H9 (cell line): ENCODE measurements around the gene KRTAP5-4. TPM values are rescaled to one million over a fixed set of nuclear protein-coding genes. Genes with fewer than 3 reads are reported as not detected.
A peak's percentile ranks its signal among the peaks of the same experiment; 100 is the strongest.

Experiments used
- DNase-seq: peaks from one replicate; pipeline ENCODE4 v3.0.0-alpha.2; 2017
- H2AFZ ChIP-seq: one replicate; pipeline ENCODE4 v1.6.1; 2013; ENCODE audit warnings: mild to moderate bottlenecking, low read length, control low read depth, moderate library complexity
- H2AK5ac ChIP-seq: 2 replicates; pipeline ENCODE4 v1.6.1; 2013; ENCODE audit warnings: low read length, control low read depth, mixed read lengths; ENCODE audit not compliant: insufficient read length
- H2BK120ac ChIP-seq: one replicate; pipeline ENCODE4 v1.6.1; 2013; ENCODE audit warnings: low read depth, mild to moderate bottlenecking, low read length, control low read depth, inconsistent platforms; ENCODE audit not compliant: poor library complexity, severe bottlenecking
- H2BK12ac ChIP-seq: 2 replicates; pipeline ENCODE4 v1.6.1; 2013; ENCODE audit warnings: low read length, control low read depth, mixed read lengths, low read depth; ENCODE audit not compliant: insufficient read length
- H2BK15ac ChIP-seq: 2 replicates; pipeline ENCODE4 v1.6.1; 2013; ENCODE audit warnings: low read depth, low read length, control low read depth
- H2BK20ac ChIP-seq: one replicate; pipeline ENCODE4 v1.6.1; 2013; ENCODE audit warnings: low read depth, mild to moderate bottlenecking, low read length, control low read depth, inconsistent platforms; ENCODE audit not compliant: poor library complexity, severe bottlenecking
- H2BK5ac ChIP-seq: 2 replicates; pipeline ENCODE4 v1.6.1; 2013; ENCODE audit warnings: low read length, control low read depth, mixed read lengths; ENCODE audit not compliant: insufficient read length
- H3K14ac ChIP-seq: 2 replicates; pipeline ENCODE4 v1.6.1; 2013; ENCODE audit warnings: low read length, control low read depth; ENCODE audit not compliant: insufficient read depth
- H3K18ac ChIP-seq: 2 replicates; pipeline ENCODE4 v1.6.1; 2013; ENCODE audit warnings: low read depth, mild to moderate bottlenecking, mixed read lengths, low read length, control low read depth; ENCODE audit not compliant: insufficient read length
- H3K23ac ChIP-seq: 2 replicates; pipeline ENCODE4 v1.6.1; 2013; ENCODE audit warnings: low read length, control low read depth, mixed read lengths, low read depth; ENCODE audit not compliant: insufficient read length
- H3K23me2 ChIP-seq: 2 replicates; pipeline ENCODE4 v1.6.1; 2013; ENCODE audit warnings: low read depth, mild to moderate bottlenecking, mixed read lengths, low read length, control low read depth; ENCODE audit not compliant: insufficient read length, poor library complexity, severe bottlenecking
- H3K27ac ChIP-seq: 2 replicates; pipeline ENCODE4 v1.5.1; 2013; ENCODE audit warnings: low read length, control low read depth, mixed read lengths, low read depth; ENCODE audit not compliant: insufficient read length
- H3K27me3 ChIP-seq: 2 replicates; pipeline ENCODE4 v1.6.1; 2013; ENCODE audit warnings: low read length, control low read depth, inconsistent platforms; ENCODE audit not compliant: insufficient read depth
- H3K4ac ChIP-seq: 2 replicates; pipeline ENCODE4 v1.6.1; 2013; ENCODE audit warnings: low read depth, mild to moderate bottlenecking, control low read depth, inconsistent platforms, low read length, moderate library complexity
- H3K4me1 ChIP-seq: 2 replicates; pipeline ENCODE4 v1.6.1; 2013; ENCODE audit warnings: low read length, control low read depth, inconsistent platforms; ENCODE audit not compliant: insufficient read depth
- H3K4me2 ChIP-seq: 2 replicates; pipeline ENCODE4 v1.6.1; 2013; ENCODE audit warnings: low read length, control low read depth, mixed read lengths; ENCODE audit not compliant: insufficient read length, insufficient read depth
- H3K56ac ChIP-seq: 2 replicates; pipeline ENCODE4 v1.6.1; 2013; ENCODE audit warnings: low read depth, mild to moderate bottlenecking, mixed read lengths, low read length, control low read depth; ENCODE audit not compliant: insufficient read length
- H3K79me1 ChIP-seq: 2 replicates; pipeline ENCODE4 v1.6.1; 2013; ENCODE audit warnings: low read depth, mild to moderate bottlenecking, moderate library complexity, low read length, control low read depth, inconsistent platforms; ENCODE audit not compliant: insufficient read depth, poor library complexity, severe bottlenecking
- H3K79me2 ChIP-seq: 2 replicates; pipeline ENCODE4 v1.6.1; 2013; ENCODE audit warnings: low read length, control low read depth, inconsistent platforms; ENCODE audit not compliant: insufficient read depth
- H3K9ac ChIP-seq: 2 replicates; pipeline ENCODE4 v1.6.1; 2013; ENCODE audit warnings: low read length, control low read depth, mixed read lengths; ENCODE audit not compliant: insufficient read length; ENCODE audit errors: extremely low read depth
- H3K9me3 ChIP-seq: one replicate; pipeline ENCODE4 v1.6.1; 2013; ENCODE audit warnings: low read depth, low read length, inconsistent platforms; ENCODE audit not compliant: control insufficient read depth
- H3T11ph ChIP-seq: one replicate; pipeline ENCODE4 v1.6.1; 2013; ENCODE audit warnings: mild to moderate bottlenecking, low read length, control low read depth, inconsistent platforms
- H4K20me1 ChIP-seq: one replicate; pipeline ENCODE4 v1.6.1; 2013; ENCODE audit not compliant: control insufficient read depth, insufficient read length, insufficient read depth
- H4K5ac ChIP-seq: 2 replicates; pipeline ENCODE4 v1.6.1; 2013; ENCODE audit warnings: low read depth, mild to moderate bottlenecking, mixed read lengths, low read length, control low read depth; ENCODE audit not compliant: insufficient read length
- H4K8ac ChIP-seq: replicated peaks from 2 replicates; pipeline ENCODE4 v1.6.1; 2013; ENCODE audit warnings: low read length, control low read depth, mixed read lengths, low read depth; ENCODE audit not compliant: insufficient read length
- H4K91ac ChIP-seq: 2 replicates; pipeline ENCODE4 v1.6.1; 2013; ENCODE audit warnings: low read depth, mild to moderate bottlenecking, moderate library complexity, mixed read lengths, low read length, control low read depth; ENCODE audit not compliant: insufficient read length
- H3K27ac Mint-ChIP-seq, 3 experiments: 2 replicates in 2 of 3; 3 replicates in 1 of 3; pipeline ENCODE4 v1.8.0; 2020 to 2021; ENCODE audit warnings: mixed read lengths in 3 of 3, mild to moderate bottlenecking in 1 of 3, moderate library complexity in 1 of 3
- H3K27me3 Mint-ChIP-seq: 2 replicates; pipeline ENCODE4 v1.8.0; 2021; ENCODE audit warnings: low read depth, mild to moderate bottlenecking, moderate library complexity, mixed read lengths
- H3K36me3 Mint-ChIP-seq, 3 experiments: 2 replicates in 2 of 3; 3 replicates in 1 of 3; pipeline ENCODE4 v1.8.0; 2020 to 2021; ENCODE audit warnings: low read depth in 3 of 3, mixed read lengths in 3 of 3; ENCODE audit not compliant: insufficient read depth in 1 of 3
- H3K4me1 Mint-ChIP-seq, 2 experiments: 2 replicates each; pipeline ENCODE4 v1.8.0; 2020; ENCODE audit warnings: mixed read lengths in 2 of 2
- H3K4me3 Mint-ChIP-seq, 2 experiments: 2 replicates in 1 of 2; 3 replicates in 1 of 2; pipeline ENCODE4 v1.8.0; 2020 to 2021; ENCODE audit warnings: mild to moderate bottlenecking in 2 of 2, mixed read lengths in 2 of 2, moderate library complexity in 1 of 2
- H3K9me3 Mint-ChIP-seq, 2 experiments: 2 replicates in 1 of 2; 3 replicates in 1 of 2; pipeline ENCODE4 v1.8.0; 2020; ENCODE audit warnings: mild to moderate bottlenecking in 2 of 2, mixed read lengths in 2 of 2, moderate library complexity in 1 of 2
- CTCF ChIP-seq: fragments of 200-600 bp; sonication (generic); conservative IDR thresholded peaks from 3 replicates; pipeline ENCODE4 v1.8.0; 2021; ENCODE audit warnings: antibody characterized with exemption, mild to moderate bottlenecking
- WGBS: extraction: QIAGEN DNeasy Blood & Tissue Kit; methylation state at CpG from one replicate; pipeline ENCODE4 v1.1.7; 2013; ENCODE audit warnings: missing lambda C conversion rate, low lambda C conversion rate, mixed read lengths; ENCODE audit not compliant: insufficient read length; ENCODE audit errors: extremely low coverage; 5-methylcytosine and 5-hydroxymethylcytosine counted together
- total RNA-seq: library from RNA; stranded (reverse); gene quantifications from 2 replicates; pipeline ENCODE4 v1.2.1, GENCODE V29; 2021

KRTAP5-4 gene
- total RNA-seq, 1 experiment from 2014 or later = not detected

GRCh38 chr11:1629326-1630185, 7.6 kb upstream of the KRTAP5-4 start, which contains the start of gene KRTAP5-5:
Gene KRTAP5-5 (plus strand): TSS chr11:1629775. CDS start chr11:1629841, 66 bp downstream.
- Histone ChIP-seq H3K79me1 (no peaks in the 10 kb centered on the region), H2BK20ac (no peak within 1 kb of the TSS), H2AFZ (no peak within 1 kb of the TSS), H3K27ac (no peak within 1 kb of the TSS), H2BK5ac (no peak within 1 kb of the TSS), H3K56ac (no peak within 1 kb of the TSS), H3K9ac (no peak within 1 kb of the TSS), H3K9me3 (no peaks in the 10 kb centered on the region), H2BK12ac (no peak within 1 kb of the TSS), H3K4me2 (no peak within 1 kb of the TSS), H4K91ac (no peak within 1 kb of the TSS), H2BK120ac (no peak within 1 kb of the TSS), H3K14ac (no peak within 1 kb of the TSS), H3K4ac (no peak within 1 kb of the TSS), H4K5ac (no peak within 1 kb of the TSS), H2AK5ac (no peak within 1 kb of the TSS), H3K4me1 (no peaks in the 10 kb centered on the region; the same call in 1 of the 2 replicates), H4K8ac (no peak within 1 kb of the TSS), H3K23me2 (no peaks in the 10 kb centered on the region), H3T11ph (no peak within 1 kb of the TSS), H4K20me1 (no peaks in the 10 kb centered on the region), H3K27me3 (no peaks in the 10 kb centered on the region; the same call in 1 of the 2 replicates), H3K79me2 (no peaks in the 10 kb centered on the region), H2BK15ac (no peak within 1 kb of the TSS), H3K18ac (no peak within 1 kb of the TSS), H3K23ac (no peak within 1 kb of the TSS)
- Mint-ChIP-seq H3K27me3 (peaks cover 70% of the 10 kb centered on the region), H3K36me3 (no peaks in the 10 kb centered on the region), H3K4me3 (no peak within 1 kb of the TSS; a peak in 2 of 5 replicates), H3K4me1 (peaks cover 6 to 7% of the 10 kb centered on the region in 2 experiments), H3K27ac (peak within 1 kb of the TSS in 1 of 3 experiments; percentile 52; a peak in 1 of 7 replicates), H3K9me3 (no peaks in the 10 kb centered on the region)
- TF ChIP-seq CTCF = no peak
- no peak for DNase-seq
- whole genome bisulfite sequencing = no CpG with 5 or more reads among the region's 26 CpGs
